SK-N-SH treated with all-trans-retinoic acid at 6 μM for 48 hours (cell line): ENCODE data around the gene NHERF2.

ENCODE experiments used
- ATAC-seq: fragments of 200-7000 bp; cut with Tn5 transposase; 3 replicates; pipeline ENCODE4 v1.9.1; 2020; ENCODE audit warnings: mild to moderate bottlenecking, moderate library complexity
- ARNTL ChIP-seq: fragments of 450-650 bp; formaldehyde crosslinking; IDR thresholded peaks from 2 replicates; pipeline ENCODE4 v1.5.0; 2020; ENCODE audit warnings: low read depth, mild to moderate bottlenecking, moderate library complexity, borderline replicate concordance
- BACH2 ChIP-seq: fragments of 250-450 bp; sonication (Bioruptor Pico); IDR thresholded peaks from 2 replicates; pipeline ENCODE4 v1.9.0; 2021; ENCODE audit warnings: mild to moderate bottlenecking, borderline replicate concordance
- CSDC2 ChIP-seq: fragments of 250-450 bp; sonication (Bioruptor Pico); IDR thresholded peaks from 2 replicates; pipeline ENCODE4 v1.5.0; 2020; ENCODE audit warnings: mild to moderate bottlenecking, moderate library complexity
- ESRRG ChIP-seq: fragments of 250-450 bp; sonication (Bioruptor Pico); IDR thresholded peaks from 2 replicates; pipeline ENCODE4 v1.6.1; 2021; ENCODE audit warnings: mild to moderate bottlenecking
- ISL1 ChIP-seq: fragments of 250-450 bp; sonication (Bioruptor Pico); IDR thresholded peaks from 2 replicates; pipeline ENCODE4 v2.1.2; 2022; ENCODE audit warnings: mild to moderate bottlenecking, moderate library complexity
- OSR1 ChIP-seq: fragments of 250-450 bp; sonication (Bioruptor Pico); IDR thresholded peaks from 2 replicates; pipeline ENCODE4 v1.8.0; 2022; ENCODE audit warnings: moderate library complexity, mild to moderate bottlenecking, inconsistent platforms
- POU6F1 ChIP-seq: fragments of 250-450 bp; sonication (Bioruptor Pico); IDR thresholded peaks from 2 replicates; pipeline ENCODE4 v1.8.0; 2021; ENCODE audit warnings: low read depth, mild to moderate bottlenecking, moderate library complexity, borderline replicate concordance
- PPARA ChIP-seq: fragments of 250-450 bp; sonication (Bioruptor Pico); IDR thresholded peaks from 2 replicates; pipeline ENCODE4 v1.5.0; 2020; ENCODE audit warnings: mild to moderate bottlenecking, borderline replicate concordance
- RARB ChIP-seq: fragments of 250-450 bp; sonication (Bioruptor Pico); IDR thresholded peaks from 2 replicates; pipeline ENCODE4 v1.8.0; 2021; ENCODE audit warnings: mild to moderate bottlenecking, moderate library complexity
- SNAI2 ChIP-seq: fragments of 250-450 bp; sonication (Bioruptor Pico); IDR thresholded peaks from 2 replicates; pipeline ENCODE4 v1.5.0; 2020; ENCODE audit warnings: mild to moderate bottlenecking, moderate library complexity
- TCF4 ChIP-seq: fragments of 250-450 bp; sonication (Bioruptor Pico); IDR thresholded peaks from 2 replicates; pipeline ENCODE4 v1.8.0; 2021; ENCODE audit warnings: mild to moderate bottlenecking, moderate library complexity, borderline replicate concordance
- TOX ChIP-seq: fragments of 250-450 bp; sonication (Bioruptor Pico); IDR thresholded peaks from 2 replicates; pipeline ENCODE4 v1.8.0; 2021; ENCODE audit warnings: mild to moderate bottlenecking, moderate library complexity, borderline replicate concordance
- TSHZ2 ChIP-seq: fragments of 250-450 bp; sonication (Bioruptor Pico); IDR thresholded peaks from 2 replicates; pipeline ENCODE4 v1.5.0; 2020; ENCODE audit warnings: mild to moderate bottlenecking, moderate library complexity
- ZC3H10 ChIP-seq: fragments of 250-450 bp; sonication (Bioruptor Pico); IDR thresholded peaks from 2 replicates; pipeline ENCODE4 v1.5.1; 2021; ENCODE audit warnings: mild to moderate bottlenecking, moderate library complexity
- ZFP3 ChIP-seq: fragments of 250-450 bp; sonication (Bioruptor Pico); IDR thresholded peaks from 2 replicates; pipeline ENCODE4 v1.5.0; 2020; ENCODE audit warnings: mild to moderate bottlenecking, moderate library complexity
- ZFP30 ChIP-seq: fragments of 450-650 bp; formaldehyde crosslinking; IDR thresholded peaks from 2 replicates; pipeline ENCODE4 v1.5.0; 2022; ENCODE audit warnings: mild to moderate bottlenecking, moderate library complexity
- ZNF565 ChIP-seq: fragments of 450-650 bp; formaldehyde crosslinking; conservative IDR thresholded peaks from 2 replicates; pipeline ENCODE4 v1.5.0; 2020; ENCODE audit warnings: low read depth, mild to moderate bottlenecking, moderate library complexity
- ZNF70 ChIP-seq: fragments of 450-650 bp; formaldehyde crosslinking; IDR thresholded peaks from 2 replicates; pipeline ENCODE4 v1.5.0; 2020; ENCODE audit warnings: mild to moderate bottlenecking, moderate library complexity
- ZNF8 ChIP-seq: fragments of 450-650 bp; formaldehyde crosslinking; IDR thresholded peaks from 2 replicates; pipeline ENCODE4 v1.5.0; 2020; ENCODE audit warnings: mild to moderate bottlenecking, moderate library complexity
- TF ChIP-seq, protein P1 (sequence below): fragments of 250-450 bp; sonication (Bioruptor Pico); IDR thresholded peaks from 2 replicates; pipeline ENCODE4 v1.8.0; 2020; ENCODE audit warnings: mild to moderate bottlenecking, moderate library complexity, borderline replicate concordance
- TF ChIP-seq, protein P2 (sequence below): fragments of 250-450 bp; sonication (Bioruptor Pico); IDR thresholded peaks from 2 replicates; pipeline ENCODE4 v1.5.1; 2020; ENCODE audit warnings: low read depth, mild to moderate bottlenecking, moderate library complexity

The NHERF2 gene

GRCh38 chr16:2028620-2029220 is 2.0 kb downstream of the NHERF2 start:
- TF ChIP-seq ISL1 (CRISPR knock-in tag) (no peak), ZNF8 (CRISPR knock-in tag) (no peak), ESRRG (no peak), TCF4 (CRISPR knock-in tag) (no peak), SNAI2 (CRISPR knock-in tag) (no peak), BACH2 (CRISPR knock-in tag) (no peak), RARB (no peak), ZNF565 (CRISPR knock-in tag) (no peak), TOX (no peak), ARNTL (CRISPR knock-in tag) (no peak), OSR1 (CRISPR knock-in tag) (no peak), ZC3H10 (CRISPR knock-in tag) (no peak), ZNF70 (CRISPR knock-in tag) (no peak), PPARA (no peak), ZFP3 (CRISPR knock-in tag) (no peak), ZFP30 (CRISPR knock-in tag) (no peak), TSHZ2 (no peak), CSDC2 (CRISPR knock-in tag) (no peak)
- TF ChIP-seq, protein P1, sequence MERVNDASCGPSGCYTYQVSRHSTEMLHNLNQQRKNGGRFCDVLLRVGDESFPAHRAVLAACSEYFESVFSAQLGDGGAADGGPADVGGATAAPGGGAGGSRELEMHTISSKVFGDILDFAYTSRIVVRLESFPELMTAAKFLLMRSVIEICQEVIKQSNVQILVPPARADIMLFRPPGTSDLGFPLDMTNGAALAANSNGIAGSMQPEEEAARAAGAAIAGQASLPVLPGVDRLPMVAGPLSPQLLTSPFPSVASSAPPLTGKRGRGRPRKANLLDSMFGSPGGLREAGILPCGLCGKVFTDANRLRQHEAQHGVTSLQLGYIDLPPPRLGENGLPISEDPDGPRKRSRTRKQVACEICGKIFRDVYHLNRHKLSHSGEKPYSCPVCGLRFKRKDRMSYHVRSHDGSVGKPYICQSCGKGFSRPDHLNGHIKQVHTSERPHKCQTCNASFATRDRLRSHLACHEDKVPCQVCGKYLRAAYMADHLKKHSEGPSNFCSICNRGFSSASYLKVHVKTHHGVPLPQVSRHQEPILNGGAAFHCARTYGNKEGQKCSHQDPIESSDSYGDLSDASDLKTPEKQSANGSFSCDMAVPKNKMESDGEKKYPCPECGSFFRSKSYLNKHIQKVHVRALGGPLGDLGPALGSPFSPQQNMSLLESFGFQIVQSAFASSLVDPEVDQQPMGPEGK (CRISPR knock-in tag) = no peak
- TF ChIP-seq, protein P2, sequence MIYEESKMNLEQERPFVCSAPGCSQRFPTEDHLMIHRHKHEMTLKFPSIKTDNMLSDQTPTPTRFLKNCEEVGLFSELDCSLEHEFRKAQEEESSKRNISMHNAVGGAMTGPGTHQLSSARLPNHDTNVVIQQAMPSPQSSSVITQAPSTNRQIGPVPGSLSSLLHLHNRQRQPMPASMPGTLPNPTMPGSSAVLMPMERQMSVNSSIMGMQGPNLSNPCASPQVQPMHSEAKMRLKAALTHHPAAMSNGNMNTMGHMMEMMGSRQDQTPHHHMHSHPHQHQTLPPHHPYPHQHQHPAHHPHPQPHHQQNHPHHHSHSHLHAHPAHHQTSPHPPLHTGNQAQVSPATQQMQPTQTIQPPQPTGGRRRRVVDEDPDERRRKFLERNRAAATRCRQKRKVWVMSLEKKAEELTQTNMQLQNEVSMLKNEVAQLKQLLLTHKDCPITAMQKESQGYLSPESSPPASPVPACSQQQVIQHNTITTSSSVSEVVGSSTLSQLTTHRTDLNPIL (CRISPR knock-in tag) = no peak
- no peak for ATAC-seq

GRCh38 chr16:2029350-2029749 is 2.6 kb downstream of the NHERF2 start:
- TF ChIP-seq, protein P2 (CRISPR knock-in tag) = no peak
- TF ChIP-seq SNAI2 (CRISPR knock-in tag) (no peak), TSHZ2 (no peak), CSDC2 (CRISPR knock-in tag) (no peak), ZC3H10 (CRISPR knock-in tag) (no peak), ZNF8 (CRISPR knock-in tag) (no peak), PPARA (no peak), TOX (no peak), ISL1 (CRISPR knock-in tag) (no peak), ESRRG (no peak), POU6F1 (CRISPR knock-in tag) (no peak)
- TF ChIP-seq, protein P1 (CRISPR knock-in tag) = no peak
- ATAC-seq = no peak
